AML-193 (cell line): ENCODE measurements around the gene DHRS1.

Experiments used
- DNase-seq, 2 experiments: peaks; one replicate each; lab custom pipeline; 2025; lab: John Stamatoyannopoulos, UW

Gene DHRS1

DNA sequence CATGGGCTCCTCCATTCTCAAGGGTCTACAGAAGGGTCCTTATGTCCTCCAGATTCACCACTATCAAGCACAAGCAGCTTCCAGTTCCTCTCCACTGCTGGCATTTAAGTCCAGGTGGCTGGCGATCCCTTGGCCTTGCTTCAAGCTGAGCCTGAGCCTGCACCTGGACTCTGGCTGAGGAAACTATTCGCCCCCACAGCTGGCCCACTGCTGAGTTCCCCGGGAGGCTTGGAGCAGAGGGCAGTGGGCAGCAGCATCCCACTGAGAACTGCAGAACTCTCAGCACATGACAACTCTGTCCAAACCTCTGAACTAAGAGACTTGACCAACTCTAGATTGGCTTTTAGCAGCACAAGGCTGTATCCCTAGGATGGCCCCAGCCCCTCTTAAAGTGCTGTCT, 16.8 kb downstream of the DHRS1 start:
- no peak for DNase-seq

DNA sequence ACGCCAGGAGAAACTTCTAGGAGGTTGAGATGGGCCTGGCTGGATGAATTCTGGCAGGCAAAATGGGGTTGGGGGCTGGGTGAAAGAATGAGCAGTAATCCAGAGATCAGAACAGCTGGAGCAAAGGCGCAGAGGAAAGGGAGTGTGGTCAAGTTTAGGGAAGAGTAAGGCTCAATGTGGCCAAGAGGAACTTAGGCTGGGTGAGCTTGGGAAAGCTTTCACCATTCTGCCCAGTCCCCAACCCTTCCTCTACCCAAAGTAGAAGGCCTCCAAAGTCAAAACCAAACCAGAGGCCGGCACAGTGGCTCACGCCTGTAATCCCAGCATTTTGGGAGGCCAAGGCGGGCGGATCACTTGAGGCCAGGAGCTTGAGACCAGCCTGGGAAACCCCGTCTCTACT, 17.9 kb downstream of the DHRS1 start:
- DNase-seq, result peak in 1 of 2 experiments; percentile 2

DNA sequence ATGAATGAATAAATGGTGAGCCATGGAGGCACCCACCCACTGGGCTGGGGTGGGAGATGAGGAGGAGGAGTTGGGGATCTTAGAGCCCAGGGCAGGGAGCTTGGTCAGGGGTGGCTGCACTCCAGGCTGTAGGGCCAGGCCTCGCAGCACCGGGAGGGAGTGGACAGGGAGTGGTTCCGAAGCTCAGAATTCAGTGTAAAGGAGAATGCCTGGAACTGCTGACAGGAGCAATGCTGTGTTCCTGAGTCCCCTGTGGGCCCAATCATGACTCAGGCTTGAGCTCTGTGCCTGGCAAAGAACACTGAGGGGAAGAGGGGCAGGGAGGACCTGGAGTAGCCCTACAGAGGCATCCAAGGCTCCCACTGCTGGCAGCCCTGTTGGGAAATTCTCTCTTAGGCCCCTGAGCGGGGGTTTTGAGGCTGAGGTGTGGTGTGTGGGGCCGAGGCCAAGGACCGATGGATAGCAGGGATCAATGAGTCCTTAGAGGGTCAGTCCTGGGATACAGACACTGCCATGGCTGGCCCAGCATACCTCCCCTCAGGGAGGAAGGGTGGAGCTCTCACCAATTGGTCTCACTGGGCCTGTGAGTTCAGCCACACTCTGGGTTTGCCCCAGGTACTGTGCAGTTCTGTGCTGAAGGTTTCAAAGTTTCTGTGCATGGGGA, 18.7 kb downstream of the DHRS1 start:
- no peak for DNase-seq

DNA sequence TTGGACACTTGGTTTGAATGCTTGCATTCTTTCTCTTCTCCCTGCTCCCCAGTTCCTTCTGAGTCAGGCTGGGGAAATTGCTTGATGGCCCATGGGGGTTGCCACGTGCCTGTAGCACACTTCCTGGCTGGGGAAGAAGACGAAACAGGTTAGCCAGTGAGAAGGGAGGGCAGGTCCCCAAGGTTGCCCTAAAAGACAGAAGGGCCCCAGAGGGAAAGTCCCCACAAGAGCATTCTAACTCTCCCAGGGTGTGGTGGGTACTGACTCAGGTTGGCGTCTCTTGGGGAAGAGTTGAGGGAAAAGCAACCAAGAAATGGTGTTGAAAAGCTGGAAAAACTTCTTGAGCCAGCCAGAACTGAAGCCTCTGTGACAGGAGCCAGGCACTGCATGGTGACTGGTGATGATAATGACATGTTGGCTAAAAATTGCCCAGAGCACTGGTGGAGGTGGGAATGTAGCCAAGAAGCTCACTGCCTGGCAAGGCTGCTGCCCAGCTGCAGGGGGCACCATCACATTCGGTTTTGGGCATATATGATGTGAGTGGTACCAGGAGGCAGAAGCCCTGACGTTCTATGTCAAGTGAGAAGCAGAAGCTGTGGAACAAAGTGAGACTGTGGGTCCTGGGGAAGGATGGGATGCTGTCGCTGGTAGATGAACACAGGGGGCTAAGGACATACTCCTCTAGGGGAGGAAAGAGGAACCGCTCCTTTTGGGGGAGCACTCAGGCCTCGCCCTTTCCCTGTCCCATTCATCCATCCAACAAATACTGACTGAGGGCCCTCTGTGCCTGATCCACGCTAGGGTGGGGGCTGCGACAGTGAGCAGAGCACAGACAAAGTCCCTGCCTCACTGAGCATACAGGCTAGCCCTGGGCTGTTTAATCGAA, 20.0 kb downstream of the DHRS1 start:
- DNase-seq, result peak; percentile 26 to 38

DNA sequence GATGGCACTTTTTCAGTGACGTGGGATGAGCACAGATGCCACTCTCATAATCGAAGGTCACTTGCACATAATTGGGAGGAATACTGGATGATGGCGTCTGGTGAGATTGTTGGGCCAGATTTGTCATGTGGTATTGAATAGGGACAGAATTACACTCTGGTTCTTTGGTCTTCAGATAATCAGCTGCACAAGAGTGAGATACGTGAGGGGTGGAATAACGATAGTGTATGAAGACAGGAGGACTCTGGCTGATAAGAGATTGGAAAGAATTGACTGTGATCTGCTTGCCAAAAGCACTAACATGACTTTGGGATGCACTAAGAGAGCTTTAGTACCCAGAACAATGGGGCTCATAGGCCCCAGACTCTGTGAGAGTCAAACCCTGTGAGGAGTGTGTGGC, 21.2 kb downstream of the DHRS1 start:
- DNase-seq, result no peak

DNA sequence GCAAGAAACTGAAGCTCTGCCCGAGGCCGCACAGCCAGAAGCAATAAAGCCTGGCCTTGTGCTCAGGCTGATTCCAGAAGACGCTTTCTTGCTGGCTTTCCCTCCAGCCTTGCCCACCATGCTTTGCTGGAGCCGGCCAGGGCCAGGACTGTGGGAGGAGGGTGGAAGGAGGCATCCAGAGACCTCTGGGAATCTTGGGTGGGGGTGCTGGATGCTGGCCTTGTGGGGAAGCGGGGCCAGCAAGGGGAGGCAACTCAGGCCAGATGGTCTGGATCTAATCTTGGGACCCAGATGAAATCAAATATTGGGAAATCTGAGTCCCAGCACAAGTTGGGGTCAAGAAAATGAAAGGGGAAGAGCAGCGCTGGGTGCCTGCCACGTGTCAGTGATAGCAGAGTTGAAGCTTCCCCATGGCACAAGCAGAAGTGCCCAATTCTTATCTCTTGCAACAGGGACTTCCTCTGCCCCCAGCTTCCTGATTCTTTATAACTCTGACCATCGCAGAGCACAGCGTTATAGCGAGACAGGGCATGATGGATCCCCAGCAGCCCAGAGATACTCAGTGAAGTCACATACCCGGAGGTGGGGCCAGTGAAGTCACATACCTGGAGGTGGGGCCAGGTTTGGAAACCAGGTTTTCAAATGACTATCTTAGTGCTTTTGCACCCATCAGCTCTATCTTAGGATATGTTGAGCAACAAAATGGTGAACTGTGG, 21.8 kb downstream of the DHRS1 start:
- DNase-seq, result peak; percentile 81 to 82

DNA sequence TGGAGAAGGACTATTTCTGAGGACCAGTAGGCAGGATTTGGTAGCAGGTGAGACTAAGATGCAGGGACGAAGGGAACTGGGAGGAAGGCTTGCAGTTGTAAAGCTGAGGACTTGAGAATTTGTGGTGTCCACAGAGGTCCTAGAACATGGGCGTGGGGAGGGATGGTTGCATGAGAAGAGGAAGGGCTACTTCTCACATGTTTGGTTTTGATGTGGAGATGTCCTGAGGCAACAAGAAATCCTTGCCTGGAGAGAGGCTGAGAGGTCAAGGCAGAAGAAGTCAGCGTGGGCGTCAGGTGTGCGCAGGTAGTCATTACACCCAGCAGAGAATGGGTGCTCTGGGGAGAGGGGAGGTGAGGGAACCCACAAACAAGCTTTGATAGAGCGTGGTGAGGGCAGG, 22.5 kb downstream of the DHRS1 start:
- no peak for DNase-seq

DNA sequence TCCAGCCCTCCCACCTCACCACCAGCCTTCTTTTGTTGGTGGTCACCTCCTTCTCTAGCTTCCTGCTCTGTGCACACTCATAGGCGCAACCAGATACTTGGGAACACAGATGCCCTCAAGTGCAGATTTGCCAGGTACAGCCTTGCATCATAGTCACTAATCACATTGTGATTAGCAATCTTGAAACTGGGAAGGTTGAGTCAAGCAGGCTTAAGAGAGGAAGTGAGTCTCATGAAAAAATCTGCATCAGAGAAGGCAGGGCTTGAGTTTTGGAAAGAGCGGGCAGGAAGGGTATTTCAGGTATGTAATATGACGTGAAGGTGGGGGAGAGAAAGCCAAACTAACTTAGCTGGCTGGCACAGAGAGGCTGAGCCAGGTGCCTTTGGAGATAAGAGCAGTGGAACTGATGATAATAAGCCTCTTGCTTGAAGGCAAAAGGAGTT, 25.5 kb downstream of the DHRS1 start:
- DNase-seq, result peak; percentile 44 to 55

DNA sequence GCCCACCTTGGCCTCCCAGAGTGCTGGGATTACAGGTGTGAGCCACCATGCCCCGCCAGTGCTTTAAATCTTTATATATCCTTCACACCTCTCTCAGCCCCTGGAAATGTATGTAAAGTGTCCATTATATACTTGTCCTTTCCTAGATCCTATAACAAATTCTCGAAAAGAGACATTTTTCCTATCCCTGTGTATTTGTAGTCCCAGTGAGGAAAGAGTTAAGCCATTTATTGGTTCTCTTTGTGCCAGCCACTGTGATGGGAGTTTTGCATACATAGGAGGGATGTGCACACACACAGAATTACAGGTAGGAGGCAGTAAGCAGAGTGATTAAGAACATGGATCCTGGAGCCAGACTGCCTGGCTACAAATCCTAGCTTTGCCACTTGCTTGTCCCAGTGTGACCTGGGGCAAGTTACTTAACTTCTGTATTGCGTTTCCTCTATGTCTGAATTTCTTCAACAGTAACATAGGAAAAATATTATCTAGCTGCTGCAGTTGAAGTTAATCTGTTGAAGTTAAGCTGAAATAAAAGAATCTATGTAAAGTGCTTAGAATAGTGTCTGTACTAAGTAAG, 26.1 kb downstream of the DHRS1 start:
- DNase-seq, result peak; percentile 44 to 54

DNA sequence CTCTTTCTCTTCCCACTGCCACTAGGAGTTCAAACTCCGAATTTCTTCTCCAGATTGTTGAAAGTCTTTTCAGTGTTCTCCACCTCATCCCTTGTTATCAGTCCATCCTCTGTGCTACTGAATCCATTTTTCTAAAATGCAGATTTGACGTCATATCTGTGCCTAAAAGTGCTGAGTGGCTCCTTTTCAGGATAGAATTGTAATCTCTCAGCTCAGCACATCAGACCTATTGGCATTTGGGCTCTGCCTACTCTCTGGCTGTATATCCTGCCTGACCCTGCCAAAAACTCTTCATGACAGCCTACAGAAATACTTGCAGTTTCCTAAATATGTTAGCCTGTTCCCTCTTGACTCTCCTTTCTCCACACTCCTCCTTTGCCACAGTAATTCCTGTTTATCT, 27.1 kb downstream of the DHRS1 start:
- no peak for DNase-seq

DNA sequence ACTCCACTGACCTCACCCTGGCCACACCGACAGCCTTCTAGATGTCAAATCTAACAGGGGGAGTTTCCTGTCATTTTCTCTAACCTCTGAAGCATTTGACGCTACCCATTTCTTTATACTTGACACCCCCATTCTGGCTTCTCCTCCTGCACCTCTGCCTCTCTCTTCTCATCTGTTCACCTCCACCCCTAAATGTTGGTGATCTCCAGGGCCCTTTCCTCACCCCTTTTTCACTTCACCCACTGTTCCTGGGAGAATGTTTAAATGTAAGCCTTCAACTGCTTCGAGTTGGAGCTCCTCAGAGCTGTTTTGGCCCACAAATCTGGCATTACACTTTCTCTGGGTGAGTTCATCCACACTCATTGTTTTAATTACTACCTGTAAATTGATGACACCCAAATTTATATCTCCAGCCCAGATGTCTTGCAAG, 27.7 kb downstream of the DHRS1 start:
- no peak for DNase-seq

DNA sequence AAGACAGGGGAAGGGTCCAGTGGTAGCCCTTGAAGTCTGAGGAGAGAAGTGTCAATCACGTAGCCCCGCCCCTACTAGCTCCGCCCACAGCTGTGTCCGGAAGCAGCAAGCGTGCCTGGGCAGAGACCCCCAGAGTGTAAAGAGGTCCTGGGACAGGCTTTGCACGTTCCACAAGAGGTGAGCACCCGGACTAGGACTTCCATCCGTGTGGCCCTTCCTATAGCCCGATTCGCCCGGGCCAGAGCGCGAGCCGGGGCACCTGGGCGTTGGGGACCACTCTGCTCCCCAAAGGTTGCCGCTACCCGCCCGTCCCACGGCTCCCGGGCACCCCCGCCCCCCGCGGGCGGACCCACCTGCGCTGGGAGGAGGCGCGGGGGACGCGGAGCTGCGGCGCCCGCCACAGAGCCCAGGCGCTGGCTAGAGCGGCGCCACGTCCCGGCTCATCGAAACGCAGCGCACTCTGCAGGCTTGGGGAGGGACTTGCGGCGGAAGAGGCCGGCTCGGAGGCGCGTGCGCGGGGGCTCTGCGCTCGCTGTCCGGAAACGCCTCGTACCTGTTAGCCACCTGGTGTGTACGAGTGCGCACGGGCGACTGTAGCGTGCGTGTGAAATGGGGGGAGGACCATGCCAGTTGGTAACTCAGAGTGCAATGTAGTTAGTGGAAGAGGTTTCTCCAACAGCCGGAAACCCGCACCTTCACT, 28.3 kb downstream of the DHRS1 start, which contains the start of gene RABGGTA:
Gene RABGGTA, minus strand, starts transcription at position 464 of the 700 bp plus-strand sequence. CDS start 482 bp downstream, outside the sequence.
- DNase-seq, result peak; percentile 70 to 75

DNA sequence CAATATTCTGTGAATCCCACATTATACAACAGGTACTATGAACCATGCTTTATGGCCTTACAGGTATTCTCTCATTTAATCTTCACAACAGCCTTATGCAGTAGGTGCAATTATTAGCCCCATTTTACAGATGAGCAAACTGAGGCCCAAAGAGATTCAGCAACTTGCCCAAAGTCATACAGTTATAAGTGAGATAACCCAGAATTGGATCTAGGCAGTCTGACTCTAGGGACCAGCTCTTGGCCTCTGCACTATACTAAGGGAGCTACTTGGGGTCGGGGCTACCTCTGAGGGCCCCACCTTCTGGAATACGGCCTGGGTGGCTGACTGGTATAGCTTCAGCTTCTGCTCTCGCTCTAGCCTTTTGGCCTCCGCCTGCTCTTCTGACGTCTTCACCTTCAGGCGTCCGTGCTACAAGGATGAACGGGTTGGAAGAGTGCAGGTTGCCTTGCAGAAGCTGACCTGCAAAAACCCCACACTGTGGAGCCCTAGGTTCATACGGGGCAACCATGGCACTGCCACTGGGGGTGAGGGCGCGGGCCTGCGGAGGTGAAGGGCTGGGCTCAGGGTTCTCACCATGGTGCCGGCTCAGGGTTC, 28.9 kb downstream of the DHRS1 start:
- DNase-seq, result peak; percentile 27 to 54

DNA sequence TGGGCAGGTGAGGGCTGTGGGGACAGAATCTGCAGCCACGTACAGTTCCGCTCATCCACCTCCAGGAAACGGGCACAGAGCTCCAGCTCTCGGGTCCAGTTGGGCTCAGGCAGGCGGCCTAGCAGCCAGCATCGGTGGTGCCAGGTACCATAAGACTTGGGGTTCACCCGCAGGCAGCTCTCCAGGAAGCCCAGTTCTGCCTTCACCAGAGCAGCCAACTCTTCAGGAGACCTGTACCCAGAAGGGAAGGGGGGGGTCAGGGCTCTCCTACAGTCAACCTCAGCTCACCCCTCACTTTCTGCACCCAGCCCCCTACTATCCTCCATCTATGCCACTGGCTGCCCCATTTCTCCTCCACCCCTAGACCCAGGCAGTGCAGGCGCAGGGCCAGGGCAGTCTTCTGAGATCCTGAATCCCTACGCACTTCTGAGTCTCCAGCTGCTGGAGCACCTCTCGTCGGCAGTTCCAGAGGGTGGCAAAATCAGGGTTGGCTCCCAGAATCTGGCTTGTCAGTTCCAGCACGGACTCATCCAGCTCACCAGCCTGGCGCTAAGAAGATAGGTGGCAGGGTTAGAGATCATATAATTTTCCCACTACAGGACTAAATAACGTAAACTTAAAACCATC, 29.6 kb downstream of the DHRS1 start:
- no peak for DNase-seq

DNA sequence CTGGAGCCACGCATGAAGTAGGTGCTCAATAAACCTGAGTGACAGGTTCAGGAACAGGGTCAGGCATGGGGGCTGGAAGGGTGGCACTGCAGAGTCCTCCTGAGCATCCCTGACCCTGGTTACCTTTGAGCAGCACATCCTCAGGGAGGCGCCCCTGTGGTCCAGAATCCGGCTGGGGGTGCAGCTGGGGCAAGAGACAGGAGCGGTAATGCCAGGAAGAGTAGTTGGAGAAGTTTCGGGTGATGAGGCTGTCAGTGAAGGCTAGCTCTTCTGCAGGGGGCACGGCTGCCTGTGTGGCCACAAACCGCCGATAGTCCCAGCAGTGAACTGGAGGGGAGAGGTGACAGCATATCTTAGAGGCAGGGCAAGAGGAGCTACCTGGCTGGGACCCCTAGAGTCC, 30.2 kb downstream of the DHRS1 start:
- DNase-seq, result no peak

DNA sequence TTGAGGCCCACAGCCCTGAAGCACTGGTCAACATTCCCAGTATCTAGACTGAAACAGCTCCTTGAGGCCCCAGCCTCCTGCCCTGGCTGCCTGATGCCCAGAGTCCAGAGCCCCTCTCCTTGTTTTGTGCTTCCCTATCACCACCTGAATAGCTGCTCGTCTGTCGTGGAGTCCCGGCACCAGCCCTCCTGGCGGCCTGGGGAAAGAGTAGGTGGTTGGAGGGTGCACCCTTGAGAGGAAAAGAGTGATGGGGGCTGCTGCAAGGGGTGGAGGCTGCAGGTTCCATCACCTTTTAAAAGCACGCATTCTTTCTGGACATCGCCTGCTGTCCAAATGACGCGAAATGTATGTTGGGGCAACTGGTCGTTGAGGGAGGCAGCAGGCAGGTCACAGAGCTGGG, 31.4 kb downstream of the DHRS1 start:
- DNase-seq, result no peak

DNA sequence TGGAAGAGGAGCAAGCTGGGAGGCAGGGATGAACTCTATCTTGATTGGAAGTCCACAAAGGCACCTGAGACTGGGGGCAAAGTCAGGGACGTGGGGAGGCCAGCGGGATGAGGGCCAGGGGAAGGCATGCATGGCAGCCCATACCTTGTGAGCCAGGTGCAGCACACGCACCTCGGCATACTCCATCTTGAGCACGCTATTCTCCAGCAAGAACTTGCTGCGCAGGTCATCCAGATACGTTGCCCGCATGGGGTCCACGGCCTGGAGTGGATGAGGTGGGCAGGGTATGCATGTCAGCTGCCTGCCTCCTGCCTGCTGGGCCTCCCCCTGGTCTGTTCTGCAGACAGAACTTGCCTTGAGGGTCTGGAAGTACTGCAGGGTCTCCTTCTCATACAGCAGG, 32.1 kb downstream of the DHRS1 start:
- DNase-seq, result no peak

DNA sequence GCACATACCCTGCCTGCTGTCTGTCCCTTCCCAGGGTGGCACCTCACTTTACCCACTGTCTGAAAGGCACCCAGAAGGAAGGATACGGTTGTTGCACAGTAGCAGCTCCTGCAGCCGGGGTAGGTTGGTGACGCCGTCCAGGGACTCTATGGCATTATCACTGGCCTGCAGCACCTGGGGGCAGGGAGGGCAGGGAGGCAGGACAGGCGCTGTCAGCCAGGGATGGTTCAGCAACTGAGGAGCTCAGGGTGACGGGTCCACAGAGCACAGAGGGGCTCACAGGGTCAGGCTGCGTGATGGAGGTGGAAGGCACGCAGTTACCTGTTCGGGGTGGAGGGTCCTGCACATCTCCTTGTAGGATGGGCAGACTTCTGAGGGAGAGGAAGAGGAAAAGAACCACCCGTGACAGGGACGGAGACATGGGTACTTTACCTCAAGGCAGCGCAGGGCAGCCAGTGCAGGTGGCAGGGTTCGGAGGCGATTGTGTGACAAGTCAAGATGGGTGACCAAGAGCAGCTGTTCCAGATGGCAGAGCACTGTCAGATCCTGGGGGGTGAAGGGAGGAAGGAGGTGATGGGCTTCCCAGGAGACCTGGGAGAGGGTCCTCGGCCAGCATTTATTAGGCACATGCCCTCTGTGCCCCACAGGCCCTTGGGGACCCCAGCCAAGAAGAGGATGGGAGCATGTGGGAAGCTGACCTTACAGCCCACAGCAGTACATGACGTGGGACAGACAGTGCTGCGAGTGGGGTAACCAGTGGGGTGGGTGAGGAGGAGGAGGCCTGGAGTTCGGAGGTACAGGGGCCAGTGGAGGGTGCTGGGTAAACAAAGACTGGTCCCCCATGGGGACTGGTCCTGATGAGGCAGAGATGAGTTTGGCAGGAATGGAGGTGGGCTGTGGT, 33.0 kb downstream of the DHRS1 start:
- DNase-seq, result no peak

DNA sequence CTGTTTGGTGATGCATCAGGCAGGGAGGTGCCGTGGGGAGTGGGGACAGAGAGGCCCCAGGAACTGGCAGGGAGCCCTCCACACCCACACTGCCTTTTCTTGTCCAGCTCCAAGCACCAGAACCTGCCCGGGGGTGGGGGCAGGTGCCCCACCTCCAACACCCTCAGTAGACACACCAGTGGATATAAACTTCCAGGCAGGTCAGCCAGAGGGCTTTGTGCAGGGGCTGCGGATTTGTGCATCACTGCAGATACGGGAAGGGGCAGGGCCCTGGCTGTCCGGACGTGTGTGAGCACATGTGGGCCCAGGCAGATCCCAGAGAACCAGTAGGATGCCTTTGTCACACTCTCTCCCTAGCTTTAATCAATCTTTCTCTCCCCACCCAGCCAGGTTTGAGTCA, 35.3 kb downstream of the DHRS1 start:
- no peak for DNase-seq

DNA sequence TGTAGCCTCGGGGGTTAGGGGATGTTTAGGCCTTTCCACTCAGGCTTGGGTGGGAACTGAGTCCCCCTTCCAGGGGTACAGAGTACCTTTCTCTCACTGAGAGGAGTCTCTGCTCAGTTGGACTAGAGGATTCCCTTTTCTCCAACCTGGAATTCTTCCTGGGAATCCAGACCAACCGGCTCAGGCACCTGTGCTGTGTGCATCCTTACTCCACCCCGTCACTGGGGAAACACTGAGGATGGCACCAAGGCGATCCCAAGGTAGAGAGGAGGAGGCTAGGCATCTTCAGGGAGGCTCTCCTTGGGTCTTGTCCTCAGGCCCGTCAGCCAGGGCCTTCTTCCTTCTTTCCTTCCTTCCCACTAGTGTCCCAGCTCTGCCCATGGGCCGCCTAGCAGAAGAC, 35.7 kb downstream of the DHRS1 start:
- no peak for DNase-seq
